Inflammatory macrophage treated with lipopolysaccharide for 1 hour (primary cell): ENCODE data around the gene GATA3.
A peak's percentile ranks its signal among the peaks of the same experiment; 100 is the strongest.

ENCODE experiments used
- DNase-seq, 2 donors: peaks; one replicate each; pipeline ENCODE4 v3.0.0-alpha.2; 2020 to 2022

Gene GATA3

GRCh38 chr10:8065651-8066050 lies 11.2 kb downstream of the GATA3 start:
- DNase-seq = no peak

GRCh38 chr10:8066124-8066523 lies 11.6 kb downstream of the GATA3 start:
- no peak for DNase-seq

- DNase-seq = no peak
These were observed 12.3 kb downstream of the GATA3 start for GRCh38 chr10:8066797-8067196.

GRCh38 chr10:8069108-8069507 lies 14.6 kb downstream of the GATA3 start:
- no peak for DNase-seq

GRCh38 chr10:8069627-8070026 lies 15.1 kb downstream of the GATA3 start:
- no peak for DNase-seq

- DNase-seq = no peak
These were observed 16.0 kb downstream of the GATA3 start for GRCh38 chr10:8070440-8070839.

- DNase-seq = no peak
These were observed 16.5 kb downstream of the GATA3 start for GRCh38 chr10:8071006-8071405.

- no peak for DNase-seq
These were observed 17.2 kb downstream of the GATA3 start for GRCh38 chr10:8071666-8072065.

- no peak for DNase-seq
These were observed 17.7 kb downstream of the GATA3 start for GRCh38 chr10:8072211-8072610.

- DNase-seq = no peak
These were observed 19.4 kb downstream of the GATA3 start for GRCh38 chr10:8073691-8074416.

- DNase-seq = no peak
These were observed 20.4 kb downstream of the GATA3 start for GRCh38 chr10:8074881-8075280.

- no peak for DNase-seq
These were observed 21.1 kb downstream of the GATA3 start for GRCh38 chr10:8075282-8076260.

GRCh38 chr10:8076933-8077332 lies 22.4 kb downstream of the GATA3 start:
- peak; percentile 34 to 51 for DNase-seq

GRCh38 chr10:8078027-8078426 lies 23.5 kb downstream of the GATA3 start:
- no peak for DNase-seq

GRCh38 chr10:8079126-8079525 lies 24.6 kb downstream of the GATA3 start:
- DNase-seq = no peak

- no peak for DNase-seq
These were observed 30.3 kb downstream of the GATA3 start for GRCh38 chr10:8084799-8085198.

GRCh38 chr10:8085251-8085650 lies 30.8 kb downstream of the GATA3 start:
- DNase-seq = peak; percentile 55 to 61

GRCh38 chr10:8086315-8086714 lies 31.8 kb downstream of the GATA3 start:
- no peak for DNase-seq

GRCh38 chr10:8088504-8088903 lies 34.0 kb downstream of the GATA3 start:
- DNase-seq = peak; percentile 27 to 45

GRCh38 chr10:8092428-8092827 lies 37.9 kb downstream of the GATA3 start:
- DNase-seq = no peak

- DNase-seq = no peak
These were observed 41.5 kb downstream of the GATA3 start for GRCh38 chr10:8095959-8096358.

GRCh38 chr10:8096931-8097330 lies 42.4 kb downstream of the GATA3 start:
- DNase-seq = no peak

GRCh38 chr10:8100366-8100765 lies 45.9 kb downstream of the GATA3 start:
- DNase-seq = no peak
